Brain microvascular endothelial cell (primary cell): Measurements from ENCODE around the gene CDK5R2.

ENCODE experiments used
- DNase-seq: peaks from one replicate; pipeline ENCODE4 v3.0.0-alpha.2; 2020
- H3K27ac ChIP-seq: fragments of 250-450 bp; sonication (Bioruptor Pico); 2 replicates; pipeline ENCODE4 v1.5.1; 2020; ENCODE audit warnings: mild to moderate bottlenecking, moderate library complexity
- H3K27me3 ChIP-seq: fragments of 250-450 bp; sonication (Bioruptor Pico); replicated peaks from 2 replicates; pipeline ENCODE4 v1.5.1; 2020; ENCODE audit warnings: mild to moderate bottlenecking
- H3K36me3 ChIP-seq: fragments of 250-450 bp; sonication (Bioruptor Pico); replicated peaks from 2 replicates; pipeline ENCODE4 v1.5.1; 2020; ENCODE audit warnings: mild to moderate bottlenecking
- H3K4me3 ChIP-seq: 2 replicates; pipeline ENCODE4 v1.5.1; 2011; ENCODE audit warnings: low read depth, mild to moderate bottlenecking, control low read depth, low read length, moderate library complexity
- CTCF ChIP-seq: IDR thresholded peaks from 2 replicates; pipeline ENCODE4 v1.5.1; 2011; ENCODE audit warnings: low read depth, mild to moderate bottlenecking, moderate library complexity, low read length, control low read depth, inconsistent platforms; ENCODE audit errors: missing control alignments
- in situ Hi-C: cut with HindIII; loops from 2 replicates; pipeline ENCODE4 v1.10.0; 2017; ENCODE audit warnings: low sequenced_read_pairs, low pct_ligation_motif_present

Gene CDK5R2

GRCh38 chr2:218960309-218961165 lies 1.1 kb downstream of the CDK5R2 start:
- in situ Hi-C loops: no loop called here
- H3K27me3 ChIP-seq: peaks cover 53% of the 10 kb centered on the region
- no peak for TF ChIP-seq CTCF
- no peak overlapping the region for H3K4me3 ChIP-seq
- no peaks in the 10 kb centered on the region for H3K36me3 ChIP-seq
- no peak for DNase-seq
- no peak overlapping the region for H3K27ac ChIP-seq

GRCh38 chr2:218961229-218961628 lies 1.8 kb downstream of the CDK5R2 start:
- Histone ChIP-seq H3K27me3 (peaks cover 53% of the 10 kb centered on the region), H3K36me3 (no peaks in the 10 kb centered on the region), H3K4me3 (no peak overlapping the region), H3K27ac (no peak overlapping the region)
- in situ Hi-C loops: no loop called here
- DNase-seq: no peak
- no peak for TF ChIP-seq CTCF

GRCh38 chr2:218961651-218962570 lies 2.4 kb downstream of the CDK5R2 start:
- H3K27ac ChIP-seq: no peak overlapping the region
- no peak for DNase-seq
- TF ChIP-seq CTCF: no peak
- in situ Hi-C loops: no loop called here
- no peaks in the 10 kb centered on the region for H3K36me3 ChIP-seq
- H3K4me3 ChIP-seq: no peak overlapping the region
- H3K27me3 ChIP-seq: peaks cover 53% of the 10 kb centered on the region

- H3K4me3 ChIP-seq: peak overlapping the region; percentile 24
- in situ Hi-C loops: no loop called here
- H3K27me3 ChIP-seq: peaks cover 48% of the 10 kb centered on the region
- TF ChIP-seq CTCF: no peak
- no peaks in the 10 kb centered on the region for H3K36me3 ChIP-seq
- DNase-seq: peak; percentile 14
- no peak overlapping the region for H3K27ac ChIP-seq
Measured at GRCh38 chr2:218962859-218963492, 3.5 kb downstream of the CDK5R2 start.

- Histone ChIP-seq H3K4me3 (no peak overlapping the region), H3K27ac (no peak overlapping the region), H3K36me3 (no peaks in the 10 kb centered on the region), H3K27me3 (peaks cover 43% of the 10 kb centered on the region)
- no peak for TF ChIP-seq CTCF
- no peak for DNase-seq
- in situ Hi-C loops: no loop called here
Measured at GRCh38 chr2:218963601-218964000, 4.1 kb downstream of the CDK5R2 start.
